Activated gamma-delta T cell (primary cell): ENCODE data around the gene FOCAD.

Source experiments
- DNase-seq: peaks from one replicate; lab custom pipeline; 2025; lab: John Stamatoyannopoulos, UW

FOCAD gene

DNA sequence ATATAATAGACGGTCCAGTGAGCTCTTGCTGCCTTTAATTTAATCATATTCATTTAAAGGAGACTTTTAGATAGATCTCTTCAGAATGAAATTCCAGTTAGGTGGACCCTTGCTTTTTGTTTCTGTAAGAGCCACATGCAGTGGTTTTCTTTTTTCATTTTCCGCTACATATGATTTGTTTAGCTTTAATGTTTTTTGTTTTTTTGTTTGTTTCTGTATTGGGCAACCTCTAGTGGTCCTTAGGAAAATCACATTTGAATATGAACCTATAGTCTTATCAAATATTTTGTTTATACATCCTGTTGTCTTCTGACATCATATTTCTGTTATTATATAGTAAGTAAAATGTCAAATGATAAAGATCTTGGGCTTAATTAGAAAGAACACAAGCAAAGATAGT, 196.6 kb downstream of the FOCAD start:
- no peak for DNase-seq

DNA sequence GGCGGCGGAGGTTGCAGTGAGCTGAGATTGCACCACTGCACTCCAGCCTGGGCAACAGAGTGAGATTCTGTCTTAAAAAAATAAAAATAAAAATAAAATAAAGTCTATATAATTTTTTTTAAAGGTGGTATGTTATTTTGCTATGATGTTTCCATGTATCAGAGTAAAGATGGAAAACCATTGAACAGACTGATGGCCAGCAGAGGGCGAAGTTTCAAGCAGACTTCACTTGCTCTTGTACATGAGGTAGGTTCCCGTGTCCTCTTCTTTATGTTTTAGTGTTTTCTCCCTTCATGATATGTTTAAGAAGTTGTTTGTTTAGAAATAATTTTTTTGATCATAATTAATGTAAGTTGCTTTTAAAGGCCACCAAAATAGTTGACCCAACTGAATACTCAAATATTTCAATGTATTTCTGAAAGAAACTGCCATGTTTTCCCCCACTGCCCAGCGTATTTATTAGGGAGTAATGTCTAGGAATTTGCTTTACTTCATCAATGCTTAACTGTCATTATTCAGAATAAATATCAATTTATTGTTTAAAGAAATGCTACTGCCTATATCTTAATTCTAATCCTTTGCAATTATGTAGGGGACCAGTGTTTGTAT, 201.0 kb downstream of the FOCAD start:
- no peak for DNase-seq

DNA sequence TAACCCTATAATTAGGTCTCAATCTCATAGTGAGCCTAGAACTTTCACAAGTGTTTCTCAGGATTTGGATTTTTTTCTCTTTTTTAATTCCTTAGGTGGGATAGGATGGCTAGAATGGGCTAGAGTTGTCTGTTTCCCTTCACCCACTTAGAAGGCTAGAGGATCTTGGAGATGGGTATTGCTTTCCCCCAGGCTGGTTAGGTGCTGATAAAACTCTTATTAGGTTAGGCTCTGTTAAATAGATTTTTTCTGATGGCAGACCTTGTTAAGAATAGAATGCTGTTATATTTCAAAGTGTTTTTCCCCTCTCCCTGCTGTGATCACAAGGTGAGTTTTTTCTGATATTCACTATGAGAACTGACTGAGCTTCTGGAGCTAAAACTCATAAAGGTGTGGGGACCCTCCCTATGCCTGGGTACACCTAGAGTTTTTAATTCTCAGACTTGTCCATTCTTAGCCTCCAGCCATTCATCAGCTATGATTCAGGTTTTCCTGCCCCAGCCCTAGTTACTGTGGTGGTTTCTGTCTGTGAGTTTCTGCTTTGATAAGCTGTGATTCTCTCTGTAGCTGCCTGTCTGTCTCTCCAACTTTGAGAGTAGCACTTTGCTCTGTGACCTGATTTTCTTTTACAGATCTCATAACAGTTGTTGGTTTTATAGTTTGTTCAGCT, 215.0 kb downstream of the FOCAD start:
- no peak for DNase-seq

DNA sequence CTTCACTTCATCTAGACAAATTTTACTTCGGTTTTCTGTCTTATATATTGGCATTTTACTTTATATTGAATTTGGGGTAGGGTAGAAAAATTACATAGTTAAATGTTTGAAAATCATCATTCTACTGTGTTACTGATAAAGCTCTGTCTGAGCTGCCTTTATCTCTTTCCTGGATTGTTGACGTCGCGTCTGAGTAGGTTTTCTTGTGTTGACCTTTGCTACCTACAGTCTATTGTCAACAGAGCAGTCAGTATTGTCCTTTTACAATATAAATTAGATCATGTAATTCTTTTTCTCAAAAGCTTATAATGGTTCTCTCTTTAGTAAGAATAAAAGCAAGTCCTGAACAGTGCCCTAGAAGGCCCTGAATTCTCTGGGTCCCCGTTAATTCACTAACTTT, 219.2 kb downstream of the FOCAD start:
- no peak for DNase-seq

DNA sequence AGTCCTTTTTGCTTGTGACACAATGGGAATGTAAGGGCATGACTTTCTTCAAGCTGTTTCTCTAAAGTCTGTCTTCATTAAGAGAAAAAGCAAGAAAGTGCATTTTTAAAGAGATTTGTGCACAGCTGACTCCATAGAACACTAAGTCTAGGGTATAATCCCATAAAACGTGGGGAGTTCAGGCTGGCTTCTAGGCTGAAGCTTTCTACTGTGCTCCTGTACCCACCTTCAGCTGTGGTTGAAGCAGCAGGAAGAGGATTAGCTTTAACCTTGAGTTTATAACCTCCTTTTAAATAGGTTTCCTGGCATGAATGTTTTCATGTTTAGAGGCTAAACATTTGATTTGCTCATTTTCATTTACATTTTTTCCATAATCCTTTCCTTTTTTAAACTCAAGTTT, 220.9 kb downstream of the FOCAD start:
- DNase-seq: no peak

DNA sequence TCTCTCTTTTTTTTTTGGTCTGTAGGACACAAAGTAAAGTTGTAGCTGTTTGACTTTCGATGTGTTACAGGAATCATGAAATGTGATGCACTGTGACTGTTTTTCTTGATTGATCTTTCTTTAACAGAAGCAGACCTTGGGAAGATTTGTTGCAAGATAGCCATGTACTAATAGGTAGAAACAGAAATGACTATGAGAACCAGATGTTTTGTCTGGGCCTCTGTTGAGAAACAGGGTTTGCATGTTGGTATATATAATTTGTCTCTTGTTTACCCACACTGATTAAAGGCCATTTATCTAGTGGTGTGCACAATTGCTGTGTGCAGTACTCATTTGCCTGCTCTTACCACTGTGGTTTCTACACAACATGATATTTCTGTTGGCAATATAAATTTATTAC, 222.3 kb downstream of the FOCAD start:
- DNase-seq: no peak

DNA sequence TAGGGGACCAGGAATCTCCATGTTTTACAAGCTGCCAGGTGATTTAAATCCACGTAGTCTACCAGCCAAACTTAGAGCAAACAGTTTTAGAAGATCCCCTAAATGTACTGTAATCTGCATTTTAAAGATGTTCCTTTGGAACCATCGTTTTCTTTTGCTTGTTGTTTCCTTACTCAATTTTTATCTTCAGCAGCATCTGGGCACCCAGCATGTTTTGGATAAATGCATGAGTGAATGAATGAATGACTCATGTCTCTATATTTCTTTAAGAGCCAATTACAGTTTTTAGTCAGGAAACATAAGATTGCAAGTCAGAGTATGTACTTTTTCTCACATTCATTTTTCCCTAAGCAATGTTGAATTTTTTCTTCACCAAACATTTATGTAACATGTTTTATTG, 224.4 kb downstream of the FOCAD start:
- DNase-seq: no peak

DNA sequence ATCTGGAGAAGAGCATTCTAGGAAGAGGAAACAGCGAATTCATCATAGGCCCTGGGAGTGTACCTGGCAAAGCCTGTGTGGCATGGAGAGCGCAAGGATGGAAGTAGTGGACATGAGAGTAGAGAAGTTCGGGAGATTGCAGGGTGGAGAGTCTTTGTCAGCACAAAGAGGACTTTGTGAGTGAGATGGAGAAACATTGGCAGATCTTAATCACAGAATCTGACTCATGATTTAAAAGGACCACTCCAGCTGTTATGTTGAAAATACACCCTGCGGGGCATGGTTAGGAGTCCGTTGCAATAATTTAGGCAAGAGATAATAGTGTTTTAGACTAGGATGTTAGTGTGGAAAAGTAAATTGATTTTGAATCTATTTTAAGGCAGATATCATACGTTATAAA, 230.5 kb downstream of the FOCAD start:
- no peak for DNase-seq

DNA sequence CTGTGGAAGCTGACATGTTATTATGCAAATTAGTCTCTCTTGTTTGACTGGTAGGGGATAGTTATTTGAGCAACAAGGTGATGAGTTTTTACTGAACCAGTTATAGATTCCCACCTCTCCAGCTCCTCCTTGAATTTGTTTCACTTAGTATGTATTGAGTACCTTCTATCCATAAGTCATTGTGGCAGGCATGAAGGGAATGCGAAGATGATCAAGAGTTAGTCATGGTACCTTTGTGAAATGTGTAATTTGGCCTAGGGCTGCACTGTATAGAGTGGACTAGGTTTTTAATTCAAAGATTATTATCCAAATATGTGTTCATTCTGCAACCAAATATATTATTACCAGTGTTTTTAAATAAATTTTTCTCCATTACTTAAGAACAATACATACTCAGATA, 237.3 kb downstream of the FOCAD start:
- DNase-seq: no peak

DNA sequence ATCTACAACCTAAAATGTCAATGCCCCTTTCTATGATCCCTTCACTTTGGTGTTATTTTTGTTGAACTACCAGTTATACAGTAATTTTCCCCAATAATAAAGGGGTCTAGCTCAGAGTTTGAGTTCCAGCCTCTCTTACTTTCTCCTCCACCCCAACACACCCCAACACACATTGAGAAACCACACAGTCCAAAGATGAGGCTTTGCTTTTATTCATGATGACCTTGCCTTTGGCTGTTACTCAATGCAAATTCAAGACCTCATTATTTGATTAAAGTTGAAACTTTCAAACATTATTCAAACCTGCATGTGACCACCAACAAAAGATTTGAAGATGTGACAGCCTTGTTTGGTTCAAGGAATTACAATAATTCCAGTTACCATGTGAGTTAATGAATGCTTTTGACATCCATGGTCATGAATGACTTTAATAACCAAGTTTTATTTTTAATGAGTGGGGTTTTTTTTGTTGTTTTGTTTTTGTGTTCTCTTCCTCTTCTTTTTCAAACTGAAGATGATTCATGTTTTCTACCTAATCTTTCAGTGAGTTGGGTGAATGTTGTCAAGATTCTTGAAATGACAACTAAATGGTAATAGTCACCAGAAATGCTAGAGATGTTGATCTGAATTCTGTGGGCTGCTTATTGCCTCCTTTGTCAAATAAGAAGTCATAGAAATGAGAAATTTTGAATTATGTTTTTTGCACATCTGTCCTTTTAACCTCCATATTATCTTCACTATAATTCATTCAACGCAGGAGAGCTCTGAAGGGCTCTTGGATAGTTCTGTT, 241.4 kb downstream of the FOCAD start:
- DNase-seq: no peak

DNA sequence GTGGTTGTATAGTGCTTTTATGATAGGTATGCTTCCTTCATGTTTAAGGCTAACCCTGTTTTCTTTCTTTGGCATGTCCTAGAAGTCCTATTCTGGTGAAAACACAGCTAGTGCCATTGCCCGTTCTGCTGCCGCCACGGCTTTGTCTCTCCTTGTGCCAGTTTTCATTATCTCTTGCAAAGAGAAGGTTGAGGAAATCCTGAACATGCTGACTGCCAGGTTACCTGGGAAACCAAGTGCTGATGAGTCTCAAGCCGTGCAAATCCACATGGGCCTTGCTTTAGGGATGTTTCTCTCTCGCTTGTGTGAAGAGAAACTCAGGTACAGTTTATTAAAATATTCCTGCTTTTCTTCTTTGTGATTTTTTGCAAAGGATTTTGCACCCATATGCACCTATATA, 245.2 kb downstream of the FOCAD start:
- no peak for DNase-seq

DNA sequence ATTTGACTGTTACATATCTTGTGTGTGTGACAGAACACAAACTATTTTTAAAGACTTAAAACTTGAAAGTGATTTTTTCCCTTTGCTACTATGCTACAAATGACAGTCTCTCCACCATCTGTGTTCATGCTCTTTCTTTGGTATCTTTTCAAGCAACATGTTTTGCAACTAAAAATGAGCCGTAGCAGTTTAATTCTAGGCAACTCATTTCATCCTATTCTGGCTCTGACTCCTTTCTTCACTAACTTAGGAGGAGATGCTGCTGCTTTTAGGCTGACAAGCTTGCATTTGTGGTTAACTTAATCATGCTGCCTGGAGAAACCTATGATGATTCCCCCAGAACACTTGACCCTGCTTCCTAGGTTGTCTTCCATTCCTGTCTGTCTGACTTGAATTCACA, 246.8 kb downstream of the FOCAD start:
- no peak for DNase-seq

DNA sequence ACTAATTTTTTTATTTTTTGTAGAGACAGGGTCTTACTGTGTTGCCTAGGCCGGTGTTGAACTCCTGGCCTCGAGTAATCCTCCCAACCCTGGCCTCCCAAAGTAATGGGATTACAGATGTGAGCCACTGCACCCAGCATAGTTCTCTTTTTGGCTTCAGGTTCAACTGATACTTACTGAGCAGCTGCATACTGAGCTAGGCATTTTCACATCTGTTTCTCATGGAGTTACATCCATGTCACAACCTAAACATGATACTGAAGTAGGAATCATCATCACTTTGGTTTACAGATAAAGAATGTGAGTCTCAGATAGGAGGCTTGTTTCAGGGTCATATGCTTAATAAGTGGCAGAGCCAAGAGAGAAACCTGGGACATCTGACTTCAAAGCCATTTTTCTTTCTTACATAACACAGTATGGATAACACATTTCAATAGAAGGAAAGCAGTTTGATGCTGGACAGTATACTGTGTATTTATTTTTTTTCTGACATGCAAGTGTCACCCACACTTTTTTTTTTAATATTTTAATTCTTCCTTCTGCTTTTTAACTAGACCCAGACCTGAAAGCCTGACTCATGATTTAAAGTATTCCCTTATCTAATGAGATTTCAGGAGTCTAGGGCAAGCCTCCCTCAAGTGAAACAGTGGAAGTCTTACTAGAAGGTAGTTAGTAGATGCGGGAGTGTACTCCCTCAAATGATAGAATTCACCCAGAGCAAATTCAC, 256.6 kb downstream of the FOCAD start:
- no peak for DNase-seq

DNA sequence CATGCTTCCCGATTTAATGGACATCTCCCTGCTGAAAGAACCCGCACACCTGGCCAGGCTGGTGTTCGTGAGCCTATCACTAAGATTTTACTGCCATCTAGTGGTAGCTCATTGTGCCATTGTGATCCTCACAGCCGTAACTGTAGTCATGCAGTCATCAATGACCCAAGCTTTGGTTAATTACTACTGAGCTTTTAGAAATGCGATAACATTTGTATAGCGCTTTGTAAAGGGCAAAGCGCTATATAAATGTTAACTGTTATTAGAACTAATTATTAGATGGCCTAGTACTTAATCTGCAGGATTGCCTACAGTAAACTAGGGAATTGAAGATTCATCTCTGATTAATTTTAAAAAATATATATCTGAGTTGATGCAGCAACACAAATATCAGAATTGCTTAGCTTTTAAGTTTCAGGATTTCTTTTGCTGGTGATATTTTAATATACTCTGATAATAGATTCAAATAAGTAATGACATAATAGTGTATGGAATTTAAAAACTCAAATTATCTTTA, 257.2 kb downstream of the FOCAD start:
- no peak for DNase-seq

DNA sequence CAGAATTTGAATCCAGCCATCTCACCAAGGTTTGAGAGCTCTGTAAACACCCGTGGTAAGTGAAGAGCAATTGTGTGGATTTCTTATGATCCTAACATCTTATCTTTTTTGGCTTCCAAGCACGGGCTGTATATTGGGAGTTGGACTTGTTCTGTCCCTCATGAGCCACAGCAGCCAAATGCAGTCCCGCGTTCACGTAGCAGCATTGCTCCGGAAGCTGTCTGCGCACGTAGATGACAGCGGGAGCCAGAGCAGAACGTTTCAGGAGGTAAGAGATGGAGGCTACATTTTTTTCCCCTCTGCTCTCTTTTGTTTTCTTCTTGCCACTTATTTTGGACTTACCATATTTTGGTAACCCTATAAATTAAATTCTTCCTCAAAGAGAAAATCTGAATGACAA, 260.4 kb downstream of the FOCAD start:
- DNase-seq: no peak

DNA sequence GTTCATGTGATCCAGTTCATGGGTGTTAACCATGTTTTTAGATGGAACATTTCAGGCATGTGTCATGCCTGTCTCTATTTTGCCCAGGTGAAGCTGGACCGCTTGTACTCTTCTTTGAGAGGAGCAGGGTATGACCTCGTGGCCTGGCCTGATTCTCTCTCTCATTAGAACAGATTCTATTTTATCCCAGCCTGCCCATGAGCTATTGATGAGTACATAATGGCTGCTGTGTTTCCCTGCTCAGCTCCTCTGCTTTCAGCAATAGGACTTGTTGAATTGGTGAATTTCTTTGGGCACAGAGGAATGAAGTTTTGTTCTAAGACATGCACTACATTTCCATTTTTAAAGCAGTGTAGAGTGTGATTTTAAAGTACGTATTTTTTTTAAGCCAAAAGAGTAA, 261.2 kb downstream of the FOCAD start:
- DNase-seq: no peak

DNA sequence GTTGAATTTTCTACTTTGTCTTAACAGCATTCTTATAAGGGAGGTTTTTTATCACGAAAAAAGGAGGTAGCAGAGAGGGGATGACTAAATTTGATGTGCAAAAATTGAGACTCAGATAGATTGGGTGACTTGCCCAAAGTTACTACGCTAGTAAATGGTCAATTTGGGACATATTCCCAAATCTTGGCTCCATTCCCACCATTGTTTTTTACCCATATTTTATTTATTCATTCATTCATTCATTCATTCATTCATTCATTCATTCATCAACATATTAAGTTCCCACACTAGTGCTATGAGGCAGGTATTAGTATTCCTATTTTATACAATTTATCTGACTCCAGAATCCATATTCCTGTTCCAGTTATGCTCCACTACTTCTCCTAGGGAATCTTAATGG, 261.8 kb downstream of the FOCAD start:
- no peak for DNase-seq

DNA sequence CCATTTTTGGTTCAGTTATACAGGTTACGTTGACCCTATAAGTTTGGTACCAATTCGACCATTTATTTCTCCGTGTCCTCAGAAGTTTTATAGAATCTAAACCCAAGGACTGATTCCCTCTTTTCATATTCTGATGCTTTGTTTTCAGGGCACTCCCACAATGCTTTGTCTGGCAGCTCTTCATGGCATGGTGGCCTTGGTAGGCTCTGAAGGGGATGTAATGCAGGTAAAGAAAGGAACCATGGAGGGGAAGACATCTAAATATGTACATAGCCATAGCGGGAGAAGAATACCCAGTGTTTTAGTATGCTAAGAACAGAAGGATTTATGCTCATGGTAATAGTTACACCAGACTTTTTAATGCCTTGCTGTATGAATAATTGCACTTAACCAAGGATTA, 264.6 kb downstream of the FOCAD start:
- no peak for DNase-seq

DNA sequence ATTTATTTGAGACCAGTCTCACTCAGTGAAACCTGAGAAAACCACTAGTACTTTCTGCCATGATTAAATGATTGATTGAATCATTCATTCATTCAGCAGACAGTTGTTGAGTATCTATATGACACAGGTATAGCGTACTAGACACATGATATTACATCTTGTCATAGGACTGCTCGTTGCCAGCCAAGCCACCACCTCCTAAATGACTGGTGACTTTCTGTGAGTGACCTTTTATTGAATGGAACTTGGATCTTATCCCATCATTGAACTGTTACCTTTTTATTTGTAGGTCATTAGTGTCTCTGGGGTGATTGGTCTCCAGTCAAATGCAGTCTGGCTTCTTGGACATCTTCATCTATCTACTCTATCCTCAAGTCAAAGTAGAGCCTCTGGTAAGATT, 266.6 kb downstream of the FOCAD start:
- no peak for DNase-seq

DNA sequence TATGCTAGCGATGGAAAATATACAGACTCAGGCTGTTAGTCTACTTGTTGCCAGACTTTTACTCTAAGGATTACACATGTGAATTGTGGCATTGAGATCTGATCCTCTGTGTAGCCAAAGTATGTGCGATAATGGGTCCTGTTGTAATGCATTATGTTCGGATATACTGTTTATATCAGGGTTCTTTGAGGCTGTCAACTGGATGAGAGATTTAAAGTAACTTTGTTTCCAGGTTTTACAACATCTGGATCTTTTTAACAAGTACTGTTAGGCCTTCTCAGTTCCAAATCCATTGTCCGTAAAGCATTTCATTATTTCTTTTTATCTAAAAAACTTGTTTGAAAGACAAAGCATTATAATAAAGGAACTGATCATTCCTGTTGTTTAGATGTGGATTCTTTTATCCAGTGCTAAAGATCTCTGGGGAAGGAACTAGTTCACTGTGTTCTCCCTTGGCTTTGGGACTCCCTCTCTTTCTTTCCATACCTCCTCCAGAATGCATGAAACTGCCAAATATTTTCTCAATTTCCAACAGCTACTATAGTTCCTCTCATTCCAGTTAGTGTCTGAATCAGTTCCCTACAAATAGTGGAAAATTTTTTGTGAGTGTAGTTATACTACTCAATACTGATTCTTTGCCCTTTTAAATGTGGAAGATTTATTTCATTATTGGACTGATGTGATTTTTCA, 278.6 kb downstream of the FOCAD start:
- no peak for DNase-seq

DNA sequence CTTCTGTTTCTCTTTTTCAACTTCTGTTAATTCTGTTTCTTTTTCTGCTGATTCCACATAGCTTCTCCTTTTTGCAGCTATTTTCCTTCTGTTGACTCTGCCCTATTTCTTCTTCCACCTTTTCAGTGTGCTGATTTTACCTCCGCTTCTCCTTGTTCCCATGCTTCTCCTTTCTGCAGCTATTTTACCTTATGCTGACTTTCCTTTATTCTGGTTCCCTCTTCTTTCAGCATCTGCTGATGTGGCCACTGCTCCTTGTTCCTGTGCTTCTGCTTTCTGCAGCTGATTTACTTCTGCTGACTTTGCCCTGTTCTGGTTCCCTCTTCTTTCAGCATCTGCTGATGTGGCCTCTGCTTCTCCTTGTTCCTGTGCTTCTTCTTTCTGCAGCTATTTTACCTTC, 288.6 kb downstream of the FOCAD start:
- no peak for DNase-seq
